COLO668 (cell line): ENCODE measurements around the gene GOLGA8A.
"Not testable (repeated sequence)": the region's sequence is repeated elsewhere in the genome, so short reads cannot be mapped to it uniquely, and the experiment has no call there.

Experiments used
- DNase-seq: peaks from one replicate; lab custom pipeline; 2025; ENCODE audit not compliant: unreplicated experiment; lab: John Stamatoyannopoulos, UW

The GOLGA8A gene

GRCh38 chr15:34418435-34418834, 19.2 kb downstream of the GOLGA8A start:
- not testable (repeated sequence) for DNase-seq

- not testable (repeated sequence) for DNase-seq
Measured at GRCh38 chr15:34409511-34409910, 28.1 kb downstream of the GOLGA8A start.

- not testable (repeated sequence) for DNase-seq
Measured at GRCh38 chr15:34408973-34409372, 28.6 kb downstream of the GOLGA8A start.

- not testable (repeated sequence) for DNase-seq
Measured at GRCh38 chr15:34403899-34404298, 33.7 kb downstream of the GOLGA8A start.

- DNase-seq, result not testable (repeated sequence)
Measured at GRCh38 chr15:34403160-34403598, 34.4 kb downstream of the GOLGA8A start.

GRCh38 chr15:34397637-34398259, 39.9 kb downstream of the GOLGA8A start:
- not testable (repeated sequence) for DNase-seq

- not testable (repeated sequence) for DNase-seq
Measured at GRCh38 chr15:34392981-34393380, 44.6 kb downstream of the GOLGA8A start.

- DNase-seq, result not testable (repeated sequence)
Measured at GRCh38 chr15:34389594-34390086, 48.0 kb downstream of the GOLGA8A start.
